Airway epithelial cell (primary cell): ENCODE measurements around the gene ANXA10. TPM values are rescaled to one million over a fixed set of nuclear protein-coding genes. Genes with fewer than 3 reads are reported as not detected.

Experiments used
- total RNA-seq: library from RNA; depleted of rRNA; stranded (reverse); fragments of >200 nt; gene quantifications from 2 replicates; pipeline ENCODE4 v1.2.3, GENCODE V29; 2015

ANXA10 gene
- 0.56 TPM in 1 of 2 replicates, not detected in the other for total RNA-seq

GRCh38 chr4:168092176-168092712, at the start of gene ANXA10:
Gene ANXA10, plus strand, starts transcription at chr4:168092537. Its CDS starts 164 bp downstream, at chr4:168092701.

Other genes with a start within 250 kb of the ANXA10 start
- 3.0 and 5.9 TPM in 2 replicates for gene DDX60, start 226.2 kb downstream of the ANXA10 start, total RNA-seq